ENCODE results near the gene MDH1. TPM values are rescaled to one million over a fixed set of nuclear protein-coding genes. Genes with fewer than 3 reads are reported as not detected.
"Not testable (repeated sequence)": the region's sequence is repeated elsewhere in the genome, so short reads cannot be mapped to it uniquely, and the experiment has no call there.

The MDH1 gene
- polyA plus RNA-seq, 2 of the 4 experiments (the other 2 are of a cell fraction) = 220 to 425 TPM

DNA sequence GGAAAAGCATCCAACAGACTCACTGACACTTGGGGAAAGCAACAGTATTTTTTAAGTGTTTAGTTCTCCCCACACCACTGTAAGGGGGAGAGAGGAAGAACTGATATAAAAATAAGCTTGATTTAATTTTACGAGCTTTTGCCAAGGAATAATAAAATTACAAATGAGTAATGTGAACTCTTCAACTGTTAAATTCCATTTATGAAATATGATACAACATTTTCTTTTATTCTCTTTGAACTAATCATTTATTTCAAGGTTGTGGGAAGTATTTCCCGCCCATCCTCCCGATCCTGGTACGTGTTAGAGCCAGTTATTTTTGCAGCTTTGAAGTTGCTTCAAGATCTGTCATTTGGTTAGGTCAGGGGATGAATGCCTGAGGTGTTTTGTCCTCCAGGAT is 35.7 kb upstream of the MDH1 start (continued):
- TF ChIP-seq, protein P1, sequence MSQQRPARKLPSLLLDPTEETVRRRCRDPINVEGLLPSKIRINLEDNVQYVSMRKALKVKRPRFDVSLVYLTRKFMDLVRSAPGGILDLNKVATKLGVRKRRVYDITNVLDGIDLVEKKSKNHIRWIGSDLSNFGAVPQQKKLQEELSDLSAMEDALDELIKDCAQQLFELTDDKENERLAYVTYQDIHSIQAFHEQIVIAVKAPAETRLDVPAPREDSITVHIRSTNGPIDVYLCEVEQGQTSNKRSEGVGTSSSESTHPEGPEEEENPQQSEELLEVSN (IDR thresholded peaks at IDR 0.05; ENCODE audit: borderline replicate concordance, low read depth) = no peak
- TF ChIP-seq MAFK (IDR thresholded peaks at IDR 0.05; ENCODE audit: partially characterized antibody) = no peak

DNA sequence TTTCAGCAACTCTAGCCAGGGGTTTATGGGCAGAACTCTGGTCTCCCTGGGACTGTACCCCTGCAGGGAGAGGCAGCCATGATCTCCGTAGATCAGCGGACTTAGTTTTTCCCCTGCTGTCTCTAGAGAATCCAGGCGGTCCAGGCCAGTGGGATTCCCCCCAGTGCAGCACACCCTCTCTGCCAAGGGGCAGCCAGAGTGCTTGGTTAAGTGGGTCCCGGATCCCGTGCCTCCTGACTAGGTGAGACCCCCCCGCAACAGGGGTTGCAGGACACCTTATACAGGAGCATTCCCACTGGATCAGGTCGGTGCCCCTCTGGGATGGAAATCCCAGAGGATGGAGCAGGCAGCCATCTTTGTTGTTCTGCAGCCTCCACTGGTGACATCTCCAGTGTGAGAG is 33.5 kb upstream of the MDH1 start:
- ATAC-seq (no peak), DNase-seq (ENCODE audit: low read depth in 1 of 2, low spot score in 1 of 2) (no peak), FAIRE-seq (no peak)
- WGBS (ENCODE audit: missing lambda C conversion rate) = 75% methylated on average over 6 of the region's 7 CpGs
- H3K9me3 ChIP-seq = peaks cover 10% of the 10 kb centered on the region; the same call in 2 of the 3 replicates
- H3K4me1 ChIP-seq = no peaks in the 10 kb centered on the region
- no peak for TF ChIP-seq POLR2AphosphoS2 (conservative IDR thresholded peaks at IDR 0.05; ENCODE audit: low read length)
- no peak for TF ChIP-seq JUNB (IDR thresholded peaks at IDR 0.05)
- TF ChIP-seq, protein P2, sequence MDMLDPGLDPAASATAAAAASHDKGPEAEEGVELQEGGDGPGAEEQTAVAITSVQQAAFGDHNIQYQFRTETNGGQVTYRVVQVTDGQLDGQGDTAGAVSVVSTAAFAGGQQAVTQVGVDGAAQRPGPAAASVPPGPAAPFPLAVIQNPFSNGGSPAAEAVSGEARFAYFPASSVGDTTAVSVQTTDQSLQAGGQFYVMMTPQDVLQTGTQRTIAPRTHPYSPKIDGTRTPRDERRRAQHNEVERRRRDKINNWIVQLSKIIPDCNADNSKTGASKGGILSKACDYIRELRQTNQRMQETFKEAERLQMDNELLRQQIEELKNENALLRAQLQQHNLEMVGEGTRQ (IDR thresholded peaks at IDR 0.05) = no peak
- TF ChIP-seq, protein P3, sequence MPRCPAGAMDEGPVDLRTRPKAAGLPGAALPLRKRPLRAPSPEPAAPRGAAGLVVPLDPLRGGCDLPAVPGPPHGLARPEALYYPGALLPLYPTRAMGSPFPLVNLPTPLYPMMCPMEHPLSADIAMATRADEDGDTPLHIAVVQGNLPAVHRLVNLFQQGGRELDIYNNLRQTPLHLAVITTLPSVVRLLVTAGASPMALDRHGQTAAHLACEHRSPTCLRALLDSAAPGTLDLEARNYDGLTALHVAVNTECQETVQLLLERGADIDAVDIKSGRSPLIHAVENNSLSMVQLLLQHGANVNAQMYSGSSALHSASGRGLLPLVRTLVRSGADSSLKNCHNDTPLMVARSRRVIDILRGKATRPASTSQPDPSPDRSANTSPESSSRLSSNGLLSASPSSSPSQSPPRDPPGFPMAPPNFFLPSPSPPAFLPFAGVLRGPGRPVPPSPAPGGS (IDR thresholded peaks at IDR 0.05) = no peak
- TF ChIP-seq ZNF302 (CRISPR knock-in tag; IDR thresholded peaks at IDR 0.05) = no peak
- TF ChIP-seq RARB (CRISPR knock-in tag; IDR thresholded peaks at IDR 0.05) = no peak
- TF ChIP-seq, protein P4, sequence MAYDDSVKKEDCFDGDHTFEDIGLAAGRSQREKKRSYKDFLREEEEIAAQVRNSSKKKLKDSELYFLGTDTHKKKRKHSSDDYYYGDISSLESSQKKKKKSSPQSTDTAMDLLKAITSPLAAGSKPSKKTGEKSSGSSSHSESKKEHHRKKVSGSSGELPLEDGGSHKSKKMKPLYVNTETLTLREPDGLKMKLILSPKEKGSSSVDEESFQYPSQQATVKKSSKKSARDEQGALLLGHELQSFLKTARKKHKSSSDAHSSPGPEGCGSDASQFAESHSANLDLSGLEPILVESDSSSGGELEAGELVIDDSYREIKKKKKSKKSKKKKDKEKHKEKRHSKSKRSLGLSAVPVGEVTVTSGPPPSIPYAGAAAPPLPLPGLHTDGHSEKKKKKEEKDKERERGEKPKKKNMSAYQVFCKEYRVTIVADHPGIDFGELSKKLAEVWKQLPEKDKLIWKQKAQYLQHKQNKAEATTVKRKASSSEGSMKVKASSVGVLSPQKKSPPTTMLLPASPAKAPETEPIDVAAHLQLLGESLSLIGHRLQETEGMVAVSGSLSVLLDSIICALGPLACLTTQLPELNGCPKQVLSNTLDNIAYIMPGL (CRISPR knock-in tag; IDR thresholded peaks at IDR 0.05; ENCODE audit: borderline replicate concordance) = no peak
- no peak for TF ChIP-seq RNF2 (IDR thresholded peaks at IDR 0.05; ENCODE audit: borderline replicate concordance, low read depth)
- TF ChIP-seq HOXB5 (CRISPR knock-in tag; IDR thresholded peaks at IDR 0.05) = no peak
- TF ChIP-seq SREBF2 (IDR thresholded peaks at IDR 0.05) = no peak
- POLR2A ChIA-PET = no interaction called here
- H3K27ac ChIP-seq = no peak overlapping the region
- H3K4me2 ChIP-seq = no peak overlapping the region
- no peak overlapping the region for H3K4me3 ChIP-seq
- CTCF ChIA-PET = interaction anchor here (0.7 kb wide), 1 partner anchor 51 kb away, joined by 3 read pairs; no protein-coding TSS in a partner anchor

DNA sequence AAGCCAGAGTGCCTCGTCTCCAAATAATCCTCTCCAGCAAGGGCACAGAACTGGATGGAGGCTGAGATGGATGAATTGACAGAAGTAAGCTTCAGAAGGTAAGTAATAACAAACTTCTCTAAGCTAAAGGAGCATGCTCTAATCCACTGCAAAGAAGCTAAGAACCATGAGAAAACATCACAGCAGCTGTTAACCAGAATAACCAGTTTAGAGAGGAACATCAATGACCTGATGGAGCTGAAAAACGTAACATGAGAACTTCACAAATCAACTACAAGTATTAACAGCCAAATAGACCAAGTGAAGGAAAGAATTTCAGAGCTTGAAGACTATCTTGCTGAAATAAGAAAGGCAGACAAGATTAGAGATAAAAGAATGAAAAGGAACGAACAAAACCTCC is 32.8 kb upstream of the MDH1 start:
- H3K4me2 ChIP-seq = no peak overlapping the region
- DNase-seq (ENCODE audit: low read depth in 1 of 2, low spot score in 1 of 2) (no peak), ATAC-seq (no peak), FAIRE-seq (no peak)
- no peak overlapping the region for H3K27ac ChIP-seq
- 66% methylated on average over 3 of the region's 3 CpGs for WGBS (ENCODE audit: missing lambda C conversion rate)
- H3K4me3 ChIP-seq = no peak overlapping the region
- H3K4me1 ChIP-seq = no peaks in the 10 kb centered on the region
- TF ChIP-seq, protein P5, sequence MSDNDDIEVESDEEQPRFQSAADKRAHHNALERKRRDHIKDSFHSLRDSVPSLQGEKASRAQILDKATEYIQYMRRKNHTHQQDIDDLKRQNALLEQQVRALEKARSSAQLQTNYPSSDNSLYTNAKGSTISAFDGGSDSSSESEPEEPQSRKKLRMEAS (IDR thresholded peaks at IDR 0.05) = no peak
- TF ChIP-seq RCOR1 (IDR thresholded peaks at IDR 0.05; ENCODE audit: low read depth, low read length) = no peak
- ChIA-PET POLR2A (no interaction called here), CTCF (interaction anchor here (1.2 kb wide), 1 partner anchor 11 kb away, joined by 4 read pairs; no protein-coding TSS in a partner anchor)
- H3K9me3 ChIP-seq = peaks cover 10% of the 10 kb centered on the region; the same call in 2 of the 3 replicates

DNA sequence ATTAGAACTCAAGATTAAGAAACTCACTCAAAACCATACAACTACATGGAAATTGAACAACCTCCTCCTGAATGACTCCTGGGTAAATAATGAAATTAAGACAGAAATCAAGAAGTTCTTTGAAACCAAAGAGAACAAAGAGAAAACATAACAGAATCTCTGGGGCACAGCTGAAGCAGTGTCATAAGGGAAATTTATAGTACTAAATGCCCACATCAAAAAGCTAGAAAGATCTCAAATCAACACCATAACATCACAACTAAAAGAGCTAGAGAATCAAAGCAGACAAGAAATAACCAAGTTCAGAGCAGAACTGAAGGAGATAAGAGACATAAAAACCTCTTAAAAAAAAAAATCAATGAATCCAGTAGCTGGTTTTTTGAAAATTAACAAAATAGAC is 30.9 kb upstream of the MDH1 start:
- FAIRE-seq, POLR2A ChIA-PET, ATAC-seq: not testable (repeated sequence)

DNA sequence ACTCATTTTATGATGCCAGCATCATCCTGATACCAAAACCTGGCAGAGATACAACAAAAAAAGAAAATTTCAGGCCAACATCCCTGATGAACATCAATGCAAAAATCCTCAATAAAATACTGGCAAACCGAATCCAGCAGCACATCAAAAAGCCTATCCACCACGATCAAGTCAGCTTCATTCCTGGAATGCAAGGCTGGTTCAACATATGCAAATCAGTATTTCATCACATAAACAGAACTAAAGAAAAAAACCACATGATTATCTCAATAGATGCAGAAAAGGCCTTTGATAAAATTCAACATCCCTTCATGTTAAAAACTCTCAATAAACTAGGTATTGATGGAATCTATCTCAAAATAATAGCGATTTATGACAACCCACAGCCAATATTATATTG is 29.8 kb upstream of the MDH1 start:
- FAIRE-seq; POLR2A ChIA-PET; DNase-seq (ENCODE audit: low read depth in 1 of 2, low spot score in 1 of 2); ATAC-seq; CTCF ChIA-PET; H3K4me2 ChIP-seq; H3K27ac ChIP-seq; H3K4me1 ChIP-seq; H3K4me3 ChIP-seq: not testable (repeated sequence)
- WGBS (ENCODE audit: missing lambda C conversion rate) = 28% methylated on average over 3 of the region's 3 CpGs
- peaks cover 10% of the 10 kb centered on the region; the same call in 2 of the 3 replicates for H3K9me3 ChIP-seq

More for the DNA sequence above, 30.9 kb upstream of the MDH1 start:
- not testable (repeated sequence) for H3K27ac ChIP-seq; H3K4me3 ChIP-seq; DNase-seq (ENCODE audit: low read depth in 1 of 2, low spot score in 1 of 2); H3K4me1 ChIP-seq; H3K4me2 ChIP-seq
- CTCF ChIA-PET = interaction anchor here (1.3 kb wide), 1 partner anchor 134 kb away, joined by 3 read pairs; no protein-coding TSS in a partner anchor
- peaks cover 10% of the 10 kb centered on the region; the same call in 2 of the 3 replicates for H3K9me3 ChIP-seq

Data from A549 (cell line).